Thymus (tissue), 11 donors: ENCODE results near the gene ARFIP2. TPM values are rescaled to one million over a fixed set of nuclear protein-coding genes. Genes with fewer than 3 reads are reported as not detected.

ENCODE experiments used
- DNase-seq, 9 donors: peaks; one replicate each; pipeline ENCODE4 v3.0.0-alpha.2; 2013; ENCODE audit warnings: low spot score in 9 of 9, low read depth in 6 of 9, missing footprints in 1 of 9
- H3K27ac ChIP-seq, 2 donors: one replicate each; pipeline ENCODE4 v1.5.1; 2013; ENCODE audit warnings: control low read depth in 1 of 2, low read depth in 1 of 2, low read length in 1 of 2, mild to moderate bottlenecking in 1 of 2, moderate library complexity in 1 of 2
- H3K27me3 ChIP-seq, 2 donors: one replicate each; pipeline ENCODE4 v1.5.1; 2013; ENCODE audit warnings: low read length in 1 of 2; ENCODE audit not compliant: control insufficient read depth in 2 of 2, insufficient read depth in 1 of 2
- H3K36me3 ChIP-seq, 2 donors: one replicate each; pipeline ENCODE4 v1.5.1; 2013; ENCODE audit warnings: low read length in 1 of 2, mild to moderate bottlenecking in 1 of 2, moderate library complexity in 1 of 2; ENCODE audit not compliant: control insufficient read depth in 2 of 2, insufficient read depth in 2 of 2
- H3K4me1 ChIP-seq, 2 donors: one replicate each; pipeline ENCODE4 v1.5.1; 2013; ENCODE audit warnings: low read length in 2 of 2; ENCODE audit not compliant: control insufficient read depth in 2 of 2, insufficient read depth in 2 of 2
- H3K4me3 ChIP-seq, 2 donors: one replicate each; pipeline ENCODE4 v1.5.1; 2013; ENCODE audit warnings: low read length in 2 of 2, control low read depth in 1 of 2, mild to moderate bottlenecking in 1 of 2
- H3K9me3 ChIP-seq, 2 donors: one replicate each; pipeline ENCODE4 v1.5.1; 2013; ENCODE audit warnings: low read length in 1 of 2, mild to moderate bottlenecking in 1 of 2; ENCODE audit not compliant: control insufficient read depth in 2 of 2, insufficient read depth in 1 of 2
- WGBS: extraction: QIAGEN DNeasy Blood & Tissue Kit; methylation state at CpG from one replicate; pipeline ENCODE4 v1.1.7; 2013; 5-methylcytosine and 5-hydroxymethylcytosine counted together
- polyA plus RNA-seq: library from polyadenylated mRNA; stranded (reverse); fragments of 200-250 nt; gene quantifications from one replicate; pipeline ENCODE4 v1.2.3, GENCODE V29; 2013
- total RNA-seq: library from RNA; stranded (reverse); fragments of 120-200 nt; gene quantifications from one replicate; pipeline ENCODE4 v1.2.4, GENCODE V29; 2013
- donor health status: healthy.

Gene ARFIP2
- total and polyA plus RNA-seq, 2 donors, result 27.4 to 40.7 TPM

DNA sequence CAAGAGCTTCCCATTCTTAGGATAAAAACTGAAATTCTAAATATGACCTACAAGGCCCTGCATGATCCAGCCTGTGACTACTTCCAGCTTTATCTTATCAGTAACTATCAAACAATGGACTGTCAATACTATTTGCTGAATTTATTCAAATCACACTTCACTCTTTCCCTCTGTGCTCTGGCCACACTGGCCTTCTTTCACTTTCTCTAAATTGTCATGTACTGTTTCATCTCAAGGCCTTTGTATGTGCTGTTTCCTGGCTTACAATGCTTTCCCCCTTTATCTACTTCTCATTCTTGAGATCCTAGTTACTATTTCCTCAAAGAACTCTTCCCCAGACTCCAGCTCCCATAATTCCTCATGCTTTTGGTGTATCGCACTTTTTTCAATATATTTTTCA lies 5.8 kb upstream of the ARFIP2 start:
- Histone ChIP-seq H3K9me3 (no peaks in the 10 kb centered on the region), H3K27ac (no peak overlapping the region), H3K4me3 (no peak overlapping the region), H3K27me3 (no peaks in the 10 kb centered on the region), H3K36me3 (peaks cover 16 to 51% of the 10 kb centered on the region in 2 donors), H3K4me1 (peaks cover 4 to 8% of the 10 kb centered on the region in 2 donors)
- DNase-seq, result no peak
- 97% methylated on average over 1 of the region's 1 CpG for WGBS

DNA sequence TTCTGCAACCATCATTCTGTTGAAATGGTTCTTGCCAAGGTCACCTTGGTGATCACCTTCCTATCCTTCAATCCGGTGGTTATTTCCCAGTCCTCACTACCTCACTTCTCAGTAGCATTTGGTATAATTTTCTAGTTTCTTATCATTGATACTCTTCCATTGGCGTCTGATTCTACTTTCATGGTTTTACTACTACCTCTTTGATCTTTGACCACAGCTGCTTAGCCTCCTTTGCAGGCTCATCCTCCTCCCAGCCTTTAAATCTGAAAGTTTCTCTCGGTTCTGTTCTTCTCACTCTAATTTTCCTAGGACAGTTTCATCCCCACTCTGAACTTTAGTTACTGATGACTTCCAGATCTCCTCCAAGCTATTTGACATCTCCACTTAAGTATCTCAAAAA lies 5.1 kb upstream of the ARFIP2 start:
- H3K4me3 ChIP-seq, result no peak overlapping the region
- WGBS, result 95% methylated on average over 3 of the region's 3 CpGs
- peaks cover 6 to 10% of the 10 kb centered on the region in 2 donors for H3K4me1 ChIP-seq
- H3K36me3 ChIP-seq, result peaks cover 16 to 45% of the 10 kb centered on the region in 2 donors
- H3K27ac ChIP-seq, result no peak overlapping the region
- no peaks in the 10 kb centered on the region for H3K27me3 ChIP-seq
- no peak for DNase-seq
- H3K9me3 ChIP-seq, result no peaks in the 10 kb centered on the region

DNA sequence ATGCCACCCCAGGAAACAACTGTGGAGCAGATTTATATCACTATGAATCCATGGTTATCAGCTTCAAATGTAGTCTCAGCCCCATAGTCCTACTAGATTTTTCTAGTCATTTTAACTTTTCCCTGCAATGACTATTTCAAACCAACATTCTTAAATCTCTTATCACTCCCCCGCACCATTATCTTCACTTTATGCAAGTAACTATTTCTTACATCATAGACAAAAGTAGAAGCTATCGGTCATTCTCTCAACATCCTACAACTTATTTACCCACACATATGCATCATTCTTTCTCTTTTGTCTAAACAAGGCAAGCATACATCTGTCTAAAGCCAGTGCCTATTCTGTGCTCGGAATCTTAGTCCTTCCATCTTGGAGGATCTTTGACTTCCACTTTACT lies 4.5 kb upstream of the ARFIP2 start:
- DNase-seq, result no peak
- Histone ChIP-seq H3K9me3 (no peaks in the 10 kb centered on the region), H3K4me1 (peaks cover 8 to 13% of the 10 kb centered on the region in 2 donors), H3K36me3 (peaks cover 16 to 45% of the 10 kb centered on the region in 2 donors), H3K27ac (no peak overlapping the region), H3K4me3 (no peak overlapping the region), H3K27me3 (no peaks in the 10 kb centered on the region)
- WGBS, result over 99% methylated on average over 3 of the region's 3 CpGs

DNA sequence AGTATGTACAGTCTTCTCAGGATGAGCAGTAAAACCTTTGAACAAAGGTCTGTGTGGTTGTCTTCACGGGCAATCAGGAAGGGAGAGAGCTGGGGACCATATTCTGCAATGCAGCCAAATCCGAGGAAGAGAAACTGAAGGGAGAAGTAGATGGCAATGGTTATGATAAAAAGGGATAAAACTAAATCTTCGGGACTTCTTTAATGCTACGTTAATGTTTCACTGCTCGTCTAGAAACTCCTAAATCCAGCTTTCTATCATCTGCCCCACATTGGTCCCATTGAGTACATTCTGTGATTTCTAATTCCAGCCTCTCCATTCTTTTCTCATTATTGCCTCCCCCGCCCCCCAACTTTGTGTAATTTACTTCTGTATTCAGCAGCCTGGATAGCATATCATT lies 1.9 kb upstream of the ARFIP2 start:
- no peak for DNase-seq
- Histone ChIP-seq H3K27me3 (no peaks in the 10 kb centered on the region), H3K4me3 (no peak overlapping the region), H3K27ac (no peak overlapping the region), H3K4me1 (peaks cover 17 to 19% of the 10 kb centered on the region in 2 donors), H3K36me3 (peaks cover 17 to 54% of the 10 kb centered on the region in 2 donors), H3K9me3 (no peaks in the 10 kb centered on the region)
- over 99% methylated on average over 6 of the region's 6 CpGs for whole genome bisulfite sequencing

- Histone ChIP-seq H3K36me3 (peaks cover 23 to 57% of the 10 kb centered on the region in 2 donors), H3K9me3 (no peaks in the 10 kb centered on the region), H3K4me3 (peak overlapping the region; percentile 75 to 80), H3K27ac (peak overlapping the region in 1 of 2 donors; percentile 82), H3K27me3 (no peaks in the 10 kb centered on the region), H3K4me1 (peaks cover 17 to 19% of the 10 kb centered on the region in 2 donors)
- 93% methylated on average over 4 of the region's 4 CpGs for WGBS
- no peak for DNase-seq
Observed at GRCh38 chr11:6482441-6482840, 1.3 kb upstream of the ARFIP2 start.

- WGBS, result 9% methylated on average over 13 of the region's 13 CpGs
- H3K4me1 ChIP-seq, result peaks cover 17 to 19% of the 10 kb centered on the region in 2 donors
- H3K9me3 ChIP-seq, result no peaks in the 10 kb centered on the region
- H3K36me3 ChIP-seq, result peaks cover 28 to 58% of the 10 kb centered on the region in 2 donors
- no peaks in the 10 kb centered on the region for H3K27me3 ChIP-seq
- peak overlapping the region; percentile 75 to 80 for H3K4me3 ChIP-seq
- DNase-seq, result no peak
- peak overlapping the region; percentile 82 to 90 for H3K27ac ChIP-seq
Observed at GRCh38 chr11:6481924-6482275, 769 bp upstream of the ARFIP2 start.

DNA sequence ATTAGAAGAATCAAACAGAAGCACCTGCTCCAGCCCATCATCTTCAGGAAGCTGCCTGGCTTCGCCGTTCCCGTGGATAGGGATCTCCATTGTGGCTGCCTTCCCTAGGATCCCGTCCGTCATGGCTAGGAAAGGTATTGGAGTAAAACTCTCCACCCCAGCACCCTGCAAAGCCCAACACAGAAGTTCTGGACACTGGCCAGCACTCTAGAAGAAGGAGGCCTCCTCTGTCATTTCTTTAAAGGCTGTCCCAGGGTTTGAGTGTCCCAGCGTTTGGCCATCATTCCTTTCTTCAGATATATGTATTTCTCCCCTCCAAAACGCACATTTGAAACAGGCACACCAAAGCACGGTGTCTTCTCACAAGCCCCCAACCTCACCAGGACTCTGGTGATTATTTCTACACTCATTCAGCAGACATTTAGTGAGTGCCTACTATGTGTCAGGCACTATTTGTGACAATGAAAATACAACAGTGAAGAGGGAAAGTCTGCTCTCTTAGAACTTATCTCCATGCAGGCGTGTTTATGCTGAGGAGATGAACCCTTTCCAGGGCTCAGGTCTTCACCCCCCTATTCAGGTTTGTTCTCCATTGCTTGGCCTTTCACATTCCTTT lies 724 bp downstream of the ARFIP2 start:
- Histone ChIP-seq H3K27ac (no peak overlapping the region), H3K9me3 (no peaks in the 10 kb centered on the region), H3K4me3 (peak overlapping the region; percentile 75 to 80), H3K27me3 (no peaks in the 10 kb centered on the region), H3K4me1 (peaks cover 17 to 19% of the 10 kb centered on the region in 2 donors), H3K36me3 (peaks cover 28 to 47% of the 10 kb centered on the region in 2 donors)
- no peak for DNase-seq
- 90% methylated on average over 9 of the region's 9 CpGs for WGBS

GRCh38 chr11:6476571-6476970 lies 4.6 kb downstream of the ARFIP2 start:
- H3K9me3 ChIP-seq, result no peaks in the 10 kb centered on the region
- WGBS, result 97% methylated on average over 4 of the region's 4 CpGs
- peaks cover 0 to 14% of the 10 kb centered on the region in 2 donors for H3K27me3 ChIP-seq
- no peak overlapping the region for H3K27ac ChIP-seq
- DNase-seq, result no peak
- H3K4me3 ChIP-seq, result no peak overlapping the region
- H3K4me1 ChIP-seq, result peaks cover 19 to 23% of the 10 kb centered on the region in 2 donors
- H3K36me3 ChIP-seq, result peaks cover 22 to 25% of the 10 kb centered on the region in 2 donors

DNA sequence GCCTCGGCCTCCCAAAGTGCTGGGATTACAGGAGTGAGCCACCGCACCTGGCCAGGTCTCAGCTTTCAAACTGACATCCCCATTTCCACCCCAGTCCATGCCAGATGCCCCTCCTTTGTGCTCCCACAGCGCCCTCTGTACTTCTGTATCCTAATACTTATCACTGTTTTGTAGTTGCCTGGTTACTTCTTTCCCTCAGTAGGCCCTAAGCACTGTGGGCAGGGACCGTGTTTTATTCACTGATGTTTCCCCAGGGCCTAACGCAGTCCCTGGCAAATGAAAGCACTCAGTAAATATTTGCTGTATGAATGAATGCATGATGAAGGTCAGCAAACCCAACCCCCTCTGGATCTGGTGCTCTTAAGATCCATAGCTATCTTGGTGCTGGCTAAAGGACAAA lies 5.2 kb downstream of the ARFIP2 start:
- 95% methylated on average over 5 of the region's 5 CpGs for WGBS
- Histone ChIP-seq H3K4me1 (peaks cover 19 to 23% of the 10 kb centered on the region in 2 donors), H3K4me3 (no peak overlapping the region), H3K9me3 (no peaks in the 10 kb centered on the region), H3K27me3 (peaks cover 0 to 14% of the 10 kb centered on the region in 2 donors), H3K27ac (no peak overlapping the region), H3K36me3 (peaks cover 22 to 25% of the 10 kb centered on the region in 2 donors)
- DNase-seq, result no peak
